ENCODE results near the gene ZNF497. TPM values are rescaled to one million over a fixed set of nuclear protein-coding genes. Genes with fewer than 3 reads are reported as not detected.
"Not testable (repeated sequence)": the region's sequence is repeated elsewhere in the genome, so short reads cannot be mapped to it uniquely, and the experiment has no call there.

Gene ZNF497
- total RNA-seq, 4 donors from 2014 or later, result 0.70 to 4.4 (median 2.1) TPM; not detected in 1

DNA sequence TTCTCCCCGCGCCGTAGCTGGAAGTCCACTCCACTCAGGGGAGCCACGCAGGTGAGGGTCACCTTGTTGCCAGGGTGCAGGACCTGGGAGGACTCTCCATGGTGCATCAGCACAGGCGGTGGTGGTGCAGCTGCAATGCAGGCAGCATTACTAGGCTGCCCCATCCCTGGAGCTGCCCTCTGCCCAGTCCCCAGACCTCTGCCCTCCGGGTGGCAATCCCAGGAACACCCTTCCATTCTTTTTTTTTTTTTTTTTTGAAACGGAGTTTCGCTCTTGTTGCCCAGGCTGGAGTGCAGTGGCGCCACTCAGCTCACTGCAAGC, 11.0 kb downstream of the ZNF497 start:
- TF ChIP-seq POLR2A (IDR thresholded peaks at IDR 0.05) (no peak), CTCF (IDR thresholded peaks at IDR 0.05) (no peak)
- Histone ChIP-seq H3K4me3 (no peak overlapping the region), H3K27me3 (no peaks in the 10 kb centered on the region), H3K27ac (no peak overlapping the region), H3K9me3 (no peaks in the 10 kb centered on the region), H3K36me3 (no peaks in the 10 kb centered on the region), H3K4me1 (peaks cover 0 to 17% (median 6%) of the 10 kb centered on the region in 4 donors)
- no peak for DNase-seq

- no peaks in the 10 kb centered on the region for H3K27me3 ChIP-seq
Observed at GRCh38 chr19:58350871-58351557, 11.5 kb downstream of the ZNF497 start.

DNA sequence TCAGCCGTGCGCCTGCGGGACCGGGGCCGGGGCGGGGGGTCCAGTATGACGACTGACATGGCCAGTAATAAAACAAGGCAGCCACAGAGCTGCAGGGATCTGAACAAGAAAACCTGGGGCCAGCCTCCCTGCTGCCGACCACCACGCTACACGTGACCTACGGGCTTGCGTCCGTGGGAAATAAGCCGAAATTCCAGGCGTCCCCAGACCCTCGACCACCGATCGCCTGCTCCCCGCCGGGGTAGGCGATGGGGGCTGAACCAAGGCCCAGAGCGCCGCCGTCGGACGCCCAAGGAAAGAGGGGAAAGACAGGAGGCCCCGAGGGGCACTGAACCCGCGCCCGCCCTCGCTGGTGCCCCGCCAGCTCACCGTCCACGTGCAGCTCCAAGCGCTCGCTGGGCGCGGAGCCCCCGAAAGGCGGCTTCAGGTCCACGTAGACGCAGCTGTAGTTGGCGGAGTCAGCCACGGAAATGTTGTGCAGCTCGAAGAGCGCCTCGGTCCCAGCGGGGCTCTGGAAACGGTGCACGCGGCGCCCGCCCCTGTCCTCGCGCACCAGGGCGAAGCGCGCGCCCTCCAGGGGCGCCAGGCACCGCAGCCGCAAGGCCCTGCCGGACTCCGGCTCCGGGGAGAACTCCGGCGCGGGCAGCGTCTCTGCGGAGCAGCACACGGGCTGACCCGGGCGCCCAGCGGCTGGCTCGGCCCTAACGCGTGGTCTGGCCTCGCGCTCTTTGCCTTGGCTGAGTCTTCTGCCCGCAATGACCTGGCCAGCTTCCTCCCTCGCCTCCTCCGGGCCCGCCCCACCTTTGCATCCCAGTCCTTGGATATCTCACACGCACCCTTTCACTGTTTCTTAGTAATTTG, 12.3 kb downstream of the ZNF497 start:
- peak overlapping the region in 2 of 4 donors; percentile 9 to 14 for H3K4me3 ChIP-seq
- no peak for DNase-seq
- no peak overlapping the region for H3K27ac ChIP-seq
- TF ChIP-seq CTCF (IDR thresholded peaks at IDR 0.05) (no peak), POLR2A (IDR thresholded peaks at IDR 0.05) (no peak)
- no peaks in the 10 kb centered on the region for H3K9me3 ChIP-seq
- peaks cover 0 to 11% (median 2%) of the 10 kb centered on the region in 4 donors for H3K4me1 ChIP-seq
- no peaks in the 10 kb centered on the region for H3K36me3 ChIP-seq
- H3K27me3 ChIP-seq, result no peaks in the 10 kb centered on the region

More at GRCh38 chr19:58350871-58351557, 11.5 kb downstream of the ZNF497 start:
- Histone ChIP-seq H3K4me3 (no peak overlapping the region), H3K9me3 (no peaks in the 10 kb centered on the region), H3K36me3 (no peaks in the 10 kb centered on the region), H3K27ac (no peak overlapping the region), H3K4me1 (peaks cover 0 to 13% (median 4%) of the 10 kb centered on the region in 4 donors)
- no peak for DNase-seq
- TF ChIP-seq CTCF (IDR thresholded peaks at IDR 0.05) (no peak), POLR2A (IDR thresholded peaks at IDR 0.05) (no peak)

DNA sequence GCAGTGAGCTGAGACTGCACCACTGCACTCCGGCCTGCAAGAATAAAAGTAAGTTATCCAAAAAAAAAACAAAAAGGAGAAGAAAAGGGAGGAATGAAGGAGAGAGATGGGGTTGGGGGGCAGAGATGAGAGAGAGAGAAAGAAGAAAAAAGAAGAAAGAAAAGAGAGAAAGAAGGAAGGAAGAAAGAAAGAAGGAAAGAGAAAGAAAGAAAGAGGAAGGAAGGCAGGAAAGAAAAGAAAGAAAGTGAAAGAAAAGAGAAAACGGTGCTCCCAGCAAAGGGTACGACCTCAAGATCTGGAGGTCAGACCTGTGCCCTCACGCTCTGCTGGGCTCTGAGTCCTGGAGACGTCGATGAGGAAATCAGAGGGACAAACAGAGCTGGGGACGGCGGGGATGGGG, 13.0 kb downstream of the ZNF497 start:
- no peaks in the 10 kb centered on the region for H3K9me3 ChIP-seq
- no peak for DNase-seq
- H3K36me3 ChIP-seq, result no peaks in the 10 kb centered on the region
- no peak overlapping the region for H3K27ac ChIP-seq
- peaks cover 0 to 11% (median 2%) of the 10 kb centered on the region in 4 donors for H3K4me1 ChIP-seq
- TF ChIP-seq POLR2A (IDR thresholded peaks at IDR 0.05), result no peak
- no peak for TF ChIP-seq CTCF (IDR thresholded peaks at IDR 0.05)
- H3K4me3 ChIP-seq, result peak overlapping the region in 1 of 4 donors; percentile 14
- no peaks in the 10 kb centered on the region for H3K27me3 ChIP-seq

DNA sequence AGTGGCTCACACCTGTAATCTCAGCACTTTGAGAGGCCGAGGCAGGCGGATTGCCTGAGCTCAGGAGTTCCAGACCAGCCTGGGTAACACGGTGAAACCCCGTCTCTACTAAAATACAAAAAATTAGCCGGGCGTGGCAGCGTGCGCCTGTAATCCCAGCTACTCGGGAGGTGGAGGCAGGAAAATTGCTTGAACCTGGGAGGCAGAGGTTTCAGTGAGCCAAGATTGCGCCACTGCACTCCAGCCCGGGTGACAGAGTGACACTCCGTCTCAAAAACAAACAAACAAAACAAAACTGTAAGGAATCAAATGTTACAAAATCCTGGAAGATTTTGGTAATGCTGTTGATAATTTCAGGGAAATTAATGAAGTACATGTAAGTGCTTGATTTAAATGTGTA, 14.5 kb downstream of the ZNF497 start:
- Histone ChIP-seq H3K4me3 (peak overlapping the region; percentile 56 to 71 (median 64)), H3K4me1 (peaks cover 0 to 11% (median 2%) of the 10 kb centered on the region in 4 donors), H3K27ac (peak overlapping the region; percentile 20 to 84 (median 77))
- H3K9me3 ChIP-seq, H3K27me3 ChIP-seq, H3K36me3 ChIP-seq, DNase-seq: not testable (repeated sequence)

All from Peyer's patch (tissue), 4 donors.